ENCODE data around the gene GREB1L.
"Not testable (repeated sequence)": the region's sequence is repeated elsewhere in the genome, so short reads cannot be mapped to it uniquely, and the experiment has no call there.

The GREB1L gene

DNA sequence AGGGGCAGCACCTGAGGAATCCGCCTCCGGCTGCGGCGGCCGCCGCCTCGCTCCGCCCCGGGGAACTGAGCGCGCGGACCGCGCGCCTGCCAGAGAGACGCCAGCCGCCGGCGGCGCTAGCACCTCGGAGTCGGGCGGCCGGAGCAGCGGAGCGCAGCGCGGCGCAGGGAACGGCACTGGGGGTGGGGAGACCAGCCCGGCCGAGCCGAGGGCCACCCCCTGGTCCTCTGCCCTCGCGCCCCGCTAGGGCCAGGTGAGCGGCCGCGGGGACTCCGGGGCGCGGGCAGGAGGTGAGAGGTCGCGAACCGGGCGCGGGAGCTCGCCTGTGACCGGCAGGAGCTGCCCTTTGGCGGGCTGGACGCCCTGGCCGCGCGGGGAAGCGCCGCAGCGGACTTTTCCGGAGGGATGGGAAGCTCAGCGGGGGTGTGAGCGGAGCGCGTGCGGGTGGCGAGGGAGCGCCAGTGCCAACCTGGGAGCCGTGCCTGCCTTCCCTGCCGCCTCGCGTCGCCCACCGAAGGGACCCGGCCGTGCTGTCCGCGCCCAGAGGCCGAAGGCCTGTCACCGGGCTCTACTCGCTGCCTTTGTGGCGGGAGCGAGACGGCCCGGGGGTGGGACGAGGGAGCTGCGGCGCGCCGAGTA lies at the start of gene GREB1L:
GREB1L (plus strand) TSS at position 92 of the 639 bp plus-strand sequence. CDS start 141,287 bp downstream, outside the sequence.
- no peak for DNase-seq (ENCODE audit: low read depth)

- no peak for DNase-seq (ENCODE audit: low read depth)
These were observed 49.8 kb upstream of the GREB1L start for GRCh38 chr18:21192308-21192624.

DNA sequence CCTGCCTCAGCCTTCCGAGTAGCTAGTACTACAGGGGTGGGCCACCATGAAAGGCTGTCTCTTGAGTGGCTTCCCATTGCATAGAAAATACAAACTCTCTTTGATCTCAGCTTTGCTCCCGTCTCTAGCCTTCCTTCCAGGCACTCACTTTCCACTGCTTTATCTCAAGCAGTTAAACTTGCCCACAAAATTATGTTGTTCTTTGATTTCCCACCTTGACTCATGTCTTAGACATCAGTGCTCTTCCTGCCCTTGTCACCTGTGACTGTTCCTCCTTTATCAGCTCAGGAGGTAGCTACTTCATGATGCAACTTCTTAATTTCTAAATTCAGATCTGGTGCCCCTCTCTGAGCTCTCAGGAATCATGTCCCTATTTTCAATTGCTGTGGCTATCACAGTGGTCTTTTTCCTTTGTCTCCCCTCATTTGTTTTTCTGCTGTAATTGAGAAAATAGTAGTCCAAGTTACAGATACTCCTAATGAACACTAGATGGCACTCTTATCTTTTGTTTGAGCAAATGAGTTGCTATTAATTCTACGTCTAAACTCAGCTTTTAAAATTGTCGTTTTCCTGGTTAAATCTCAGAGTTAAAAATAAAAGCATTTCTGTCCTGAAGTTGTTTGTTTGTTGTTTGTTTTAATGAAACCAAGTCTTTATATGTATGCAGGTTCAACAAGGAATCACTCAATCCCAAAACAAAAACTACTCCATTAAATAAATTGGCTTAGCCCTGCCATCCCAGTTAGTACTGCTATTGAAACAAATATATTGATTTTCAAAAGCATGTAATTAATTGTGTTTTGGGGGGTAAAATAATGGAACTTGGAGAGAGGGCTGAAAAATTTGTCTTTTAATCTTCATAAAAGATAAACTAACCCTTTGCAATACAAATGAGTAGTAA lies 46.9 kb upstream of the GREB1L start:
- no peak for DNase-seq (ENCODE audit: low read depth)

DNA sequence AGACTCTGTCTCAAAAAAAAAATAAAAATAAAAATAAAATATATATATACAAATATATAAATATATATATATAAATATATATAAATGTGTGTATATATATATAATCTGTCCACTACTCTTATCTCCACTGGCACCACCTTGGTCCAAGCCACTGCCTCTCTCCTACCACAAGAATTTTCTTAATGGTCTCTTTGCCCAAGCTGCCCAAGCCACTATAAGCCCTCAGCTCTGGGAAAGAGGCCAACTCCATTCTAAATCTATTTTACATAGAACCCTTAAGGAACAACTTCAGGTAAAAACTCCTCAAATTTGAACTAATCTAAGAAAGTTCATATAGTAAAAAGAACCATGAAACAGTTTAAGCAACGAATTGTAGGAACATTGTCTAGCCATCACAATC lies 45.6 kb upstream of the GREB1L start:
- no peak for DNase-seq (ENCODE audit: low read depth)

GRCh38 chr18:21203126-21203525 lies 38.9 kb upstream of the GREB1L start:
- DNase-seq (ENCODE audit: low read depth), result no peak

DNA sequence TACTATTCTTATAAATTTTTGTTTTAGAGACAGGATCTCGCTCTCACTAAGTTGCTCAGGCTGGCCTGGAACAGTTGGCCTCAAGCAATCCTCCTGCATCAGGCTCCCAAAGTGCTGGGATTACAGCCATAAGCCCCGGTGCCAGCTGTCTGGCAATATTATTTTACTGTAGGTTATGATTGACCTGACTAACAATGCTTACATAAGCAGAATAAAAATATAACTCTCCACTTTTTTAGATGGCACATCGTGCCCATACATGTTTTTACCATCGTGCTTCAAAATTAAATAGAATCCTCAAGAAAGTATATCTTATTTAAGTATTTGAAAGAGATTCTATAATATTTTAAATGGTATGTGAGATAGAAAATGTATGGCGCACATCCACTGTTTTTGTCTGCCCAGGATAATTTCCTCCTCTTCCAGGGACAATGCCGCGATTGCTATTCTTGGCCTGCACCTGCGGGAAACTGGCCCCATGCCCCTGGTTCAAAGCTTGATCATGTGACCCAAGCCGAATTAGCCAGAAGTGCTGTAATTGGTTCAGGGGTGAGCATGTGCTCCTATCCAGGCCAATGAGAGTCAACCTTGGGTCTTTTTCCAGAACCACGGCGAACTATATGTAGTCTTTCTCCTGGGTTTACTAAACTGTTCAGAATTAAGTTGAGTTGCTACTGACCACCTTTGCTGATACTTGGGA lies 38.3 kb upstream of the GREB1L start:
- DNase-seq (ENCODE audit: low read depth), result no peak

DNA sequence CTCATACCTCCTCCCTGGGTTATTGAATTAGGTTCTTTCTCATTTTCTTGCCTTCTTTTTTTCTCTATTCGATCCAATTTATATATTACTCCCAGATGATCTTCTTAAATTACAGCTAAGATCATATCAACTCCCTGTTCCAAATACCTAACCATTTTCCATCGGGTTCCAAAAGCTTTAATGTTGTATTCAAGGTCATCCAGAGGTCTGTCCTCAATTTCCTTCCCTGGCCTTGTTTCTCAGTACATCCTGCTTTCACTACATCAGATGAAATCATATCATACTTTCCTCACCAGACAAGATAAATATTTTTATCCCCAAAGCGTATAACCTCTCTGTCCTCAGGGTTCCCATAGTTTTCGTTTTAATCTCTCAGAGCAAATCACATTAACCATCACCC lies 36.3 kb upstream of the GREB1L start:
- DNase-seq (ENCODE audit: low read depth), result no peak

DNA sequence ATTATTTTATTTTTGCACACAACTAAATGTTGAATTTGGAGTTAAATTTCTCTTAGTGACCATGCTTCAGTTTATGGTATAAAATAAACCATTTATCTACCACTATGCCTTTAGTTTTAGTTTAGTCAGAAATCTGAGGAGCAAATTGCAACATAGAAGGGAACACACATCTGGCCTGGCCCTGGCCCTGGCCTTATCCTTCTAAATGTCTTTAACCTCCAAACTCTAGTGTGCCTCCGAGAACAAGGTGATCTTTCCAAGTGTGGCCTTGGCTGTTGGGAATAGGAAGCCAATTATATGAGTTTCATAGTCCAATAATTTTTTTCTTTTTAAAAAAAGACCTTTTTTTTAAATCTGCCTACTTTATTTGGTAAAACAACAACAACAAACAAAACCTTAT lies 31.8 kb upstream of the GREB1L start:
- no peak for DNase-seq (ENCODE audit: low read depth)

DNA sequence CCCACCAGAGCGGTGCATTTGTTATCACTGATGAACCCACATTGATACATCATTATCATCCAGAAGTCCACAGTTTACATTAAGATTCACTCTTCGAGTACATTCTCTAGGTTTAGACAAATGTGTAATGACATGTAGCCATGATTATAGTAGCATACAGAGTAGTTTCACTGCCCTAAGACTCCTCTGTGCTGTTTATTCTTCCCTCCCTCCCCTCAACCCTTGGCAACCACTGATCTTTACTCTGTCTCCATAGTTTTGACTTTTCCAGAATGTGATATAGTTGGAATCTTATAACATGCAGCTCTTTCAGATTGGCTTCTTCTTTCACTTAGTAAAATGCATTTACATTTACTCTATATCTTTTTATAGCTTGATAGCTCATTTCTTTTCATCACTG lies 31.2 kb upstream of the GREB1L start:
- no peak for DNase-seq (ENCODE audit: low read depth)

DNA sequence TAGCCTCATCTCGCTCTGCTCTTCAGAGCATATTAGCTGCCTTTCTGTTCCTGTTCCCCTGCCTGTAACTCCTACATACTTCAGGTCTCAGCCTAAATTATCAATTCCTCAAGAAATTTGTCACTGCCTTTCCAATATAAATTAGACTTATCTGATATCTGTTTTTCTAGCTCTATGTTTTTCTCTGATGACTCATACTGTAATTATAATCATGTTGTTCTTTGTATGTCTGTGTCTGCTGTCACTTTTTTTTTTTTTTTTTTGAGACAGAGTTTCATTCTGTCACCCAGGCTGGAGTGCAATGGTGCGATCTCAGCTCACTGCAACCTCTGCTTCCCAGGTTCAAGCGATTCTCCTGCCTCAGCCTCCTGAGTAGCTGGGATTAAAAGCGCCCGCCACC lies 27.6 kb upstream of the GREB1L start:
- not testable (repeated sequence) for DNase-seq (ENCODE audit: low read depth)

DNA sequence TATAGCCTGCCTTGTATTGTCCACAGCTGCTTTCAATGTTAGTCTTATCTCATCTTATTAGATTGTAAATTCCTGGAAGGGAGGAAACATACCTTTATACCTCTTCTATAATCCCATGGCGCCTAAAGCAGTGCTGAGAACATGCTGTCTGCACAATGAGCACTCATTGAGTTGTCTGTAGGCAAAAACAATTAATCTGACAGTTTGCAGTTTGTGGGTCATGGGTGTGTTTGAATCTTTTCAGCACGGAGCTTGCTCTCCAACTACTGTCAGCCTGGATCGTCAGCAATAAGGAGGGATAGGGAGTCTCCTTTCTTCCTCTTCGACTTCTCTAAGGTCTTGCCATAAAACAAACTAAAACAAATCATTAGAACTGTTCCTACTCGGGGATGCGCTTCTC lies 26.5 kb upstream of the GREB1L start:
- DNase-seq (ENCODE audit: low read depth), result no peak

DNA sequence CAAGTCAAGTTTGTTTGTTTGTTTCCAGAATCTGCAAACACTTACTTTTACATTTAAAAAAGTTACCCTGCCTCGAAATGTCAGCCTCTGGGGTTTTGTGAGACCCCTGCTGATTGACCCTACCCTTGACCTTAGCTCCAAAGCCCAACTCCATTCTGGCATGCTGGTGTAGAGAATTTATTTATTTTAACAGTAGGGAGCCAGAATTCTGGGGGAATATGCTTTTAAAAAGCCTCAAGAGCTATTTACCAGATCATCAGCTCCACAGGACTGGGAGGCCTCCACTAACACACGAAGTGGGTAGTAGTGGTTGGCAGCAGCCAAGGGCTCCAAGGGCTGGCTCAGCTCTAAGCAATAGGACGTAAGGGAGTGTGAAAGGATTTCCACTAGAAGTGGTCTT lies 23.2 kb upstream of the GREB1L start:
- DNase-seq (ENCODE audit: low read depth), result no peak

DNA sequence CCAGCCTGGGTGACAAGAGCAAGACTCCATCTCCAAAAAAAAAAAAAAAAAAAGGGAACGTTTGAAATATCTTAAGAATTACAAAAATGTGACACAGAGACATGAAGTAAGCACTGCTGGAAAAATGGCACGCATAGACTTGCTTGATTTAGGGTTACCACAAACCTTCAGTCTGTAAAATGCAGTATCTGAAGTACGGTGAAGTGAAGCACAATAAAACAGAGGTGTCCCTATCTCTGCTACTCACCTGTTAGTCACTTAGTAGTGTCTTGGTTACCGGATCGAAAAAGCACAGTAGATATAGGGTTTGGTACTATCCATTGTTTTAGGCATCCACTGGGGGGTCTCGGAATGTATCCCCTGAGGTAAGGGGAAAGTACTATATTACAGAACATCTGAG lies 11.6 kb upstream of the GREB1L start:
- DNase-seq (ENCODE audit: low read depth), result no peak

GRCh38 chr18:21241301-21242048 lies 557 bp upstream of the GREB1L start:
- DNase-seq (ENCODE audit: low read depth), result no peak

DNA sequence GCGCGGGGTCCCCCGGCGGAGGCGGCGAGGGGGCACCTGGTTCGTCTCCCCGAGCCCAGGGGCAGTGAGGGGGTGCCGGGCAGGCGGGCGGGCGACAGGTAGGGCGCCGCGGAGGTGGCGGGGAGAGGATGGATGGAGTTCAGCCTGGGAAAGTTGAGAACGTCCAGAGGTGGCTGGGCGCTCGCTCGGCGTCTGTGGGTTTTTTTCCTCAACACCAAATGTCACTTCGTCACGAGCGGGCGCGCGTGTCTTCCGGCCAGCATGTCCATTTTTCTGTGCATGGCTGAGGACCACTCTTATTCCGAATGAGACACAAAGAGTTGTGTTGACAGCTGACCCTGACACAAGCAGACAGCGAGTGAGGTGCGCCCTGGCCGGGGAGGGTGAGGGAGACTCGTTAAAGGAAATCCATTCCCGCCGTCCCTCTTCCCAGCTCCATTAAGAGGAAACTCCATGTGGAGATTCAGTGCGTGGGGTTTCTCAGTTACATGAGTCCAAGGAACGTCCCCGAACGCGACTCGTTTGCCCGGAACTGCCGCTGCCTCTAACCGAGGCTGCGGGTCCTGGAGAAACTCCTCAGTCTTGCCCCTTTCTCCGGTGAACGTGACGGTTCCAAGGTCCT lies 859 bp downstream of the GREB1L start:
- DNase-seq (ENCODE audit: low read depth), result no peak

DNA sequence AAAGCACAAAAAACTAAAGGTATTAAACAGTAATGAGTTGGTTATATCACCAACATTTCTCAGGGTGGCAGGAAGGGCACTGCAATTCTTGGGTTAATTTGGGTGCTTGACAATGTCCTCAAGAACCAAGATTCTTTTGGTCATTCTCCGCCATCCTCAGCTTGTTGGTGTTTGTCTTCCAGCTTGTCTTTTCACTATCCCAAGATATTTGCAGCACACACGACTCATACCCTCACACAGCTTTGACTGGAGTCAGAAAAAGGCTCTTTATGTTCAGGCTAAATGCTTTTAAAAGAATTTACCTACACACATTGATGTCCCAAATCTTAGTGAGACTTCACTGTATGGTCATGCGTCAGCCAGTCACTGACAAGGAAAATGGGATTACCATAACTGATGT lies 12.5 kb downstream of the GREB1L start:
- no peak for DNase-seq (ENCODE audit: low read depth)

- no peak for DNase-seq (ENCODE audit: low read depth)
These were observed 13.2 kb downstream of the GREB1L start for GRCh38 chr18:21255211-21255610.

DNA sequence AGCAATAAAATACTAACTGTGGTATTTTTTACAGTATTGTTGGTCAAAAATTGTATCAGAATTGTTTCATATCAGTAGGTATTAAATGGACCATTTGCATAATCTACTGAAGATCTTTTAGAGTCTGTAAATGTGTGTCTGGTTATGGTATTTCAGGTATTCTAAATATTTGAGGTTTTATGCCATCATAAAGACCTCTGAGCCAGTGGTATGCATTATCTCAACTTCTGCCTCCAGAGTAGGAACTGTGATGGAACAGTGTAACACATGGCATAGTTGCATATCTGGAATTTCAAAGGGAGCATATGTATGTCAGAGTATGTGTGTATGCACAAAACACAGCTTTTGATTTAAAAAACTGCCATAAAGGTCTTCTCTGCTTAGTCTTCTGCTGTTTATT lies 15.4 kb downstream of the GREB1L start:
- DNase-seq (ENCODE audit: low read depth), result no peak

DNA sequence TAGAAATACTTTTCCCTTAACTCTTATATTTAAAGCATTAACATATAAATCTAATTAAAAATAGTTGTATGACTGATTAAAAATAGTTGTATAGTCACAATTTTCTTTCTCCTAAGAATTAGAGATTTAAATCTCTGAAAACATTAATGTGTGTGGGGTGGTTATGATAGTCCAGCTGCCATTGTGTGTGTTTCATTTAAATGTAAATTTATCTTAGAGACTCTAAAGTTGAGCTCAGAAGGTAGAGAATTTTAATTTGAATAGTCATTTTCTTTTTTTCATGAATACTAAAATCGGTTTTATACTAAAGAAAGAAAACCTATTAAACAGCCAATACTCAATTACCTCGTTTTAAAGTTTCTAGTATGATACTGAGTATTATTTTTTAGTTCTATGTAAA lies 18.6 kb downstream of the GREB1L start:
- DNase-seq (ENCODE audit: low read depth), result no peak

GRCh38 chr18:21261352-21261751 lies 19.3 kb downstream of the GREB1L start:
- DNase-seq (ENCODE audit: low read depth), result no peak

- DNase-seq (ENCODE audit: low read depth), result no peak
These were observed 20.2 kb downstream of the GREB1L start for GRCh38 chr18:21262244-21262643.

GRCh38 chr18:21262979-21263378 lies 20.9 kb downstream of the GREB1L start:
- DNase-seq (ENCODE audit: low read depth), result no peak

Measured in activated gamma-delta T cell treated with anti-CD3 and anti-CD28 coated beads, Interleukin-2, amount 50 U/mL, for 16 hours (primary cell).